HG02623 (cell line): ENCODE measurements around the gene FNIP1.
"Not testable (repeated sequence)": the region's sequence is repeated elsewhere in the genome, so short reads cannot be mapped to it uniquely, and the experiment has no call there.

ENCODE experiments used
- ATAC-seq: cut with Tn5 transposase; IDR thresholded peaks from one replicate; pipeline ENCODE4 v1.9.1; 2021; ENCODE audit warnings: moderate library complexity; ENCODE audit not compliant: unreplicated experiment

Gene FNIP1

DNA sequence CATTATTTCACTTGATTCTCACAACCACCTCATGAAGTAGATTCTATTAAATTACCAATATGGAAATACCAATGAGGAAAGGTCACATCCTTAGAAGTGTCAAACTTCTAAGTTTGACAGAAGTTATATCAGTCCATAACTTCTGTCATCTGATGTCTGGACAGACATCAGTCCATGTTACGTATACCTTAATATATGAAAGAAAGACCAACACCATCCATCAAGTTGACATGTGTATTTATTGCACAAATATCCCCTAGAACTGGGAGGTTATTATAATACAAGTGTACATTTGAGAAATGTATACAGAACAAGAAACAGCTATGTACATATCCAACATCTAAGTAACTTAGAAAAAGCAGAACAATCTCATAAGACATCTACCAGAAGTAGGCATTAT, 155.3 kb downstream of the FNIP1 start:
- ATAC-seq = no peak

DNA sequence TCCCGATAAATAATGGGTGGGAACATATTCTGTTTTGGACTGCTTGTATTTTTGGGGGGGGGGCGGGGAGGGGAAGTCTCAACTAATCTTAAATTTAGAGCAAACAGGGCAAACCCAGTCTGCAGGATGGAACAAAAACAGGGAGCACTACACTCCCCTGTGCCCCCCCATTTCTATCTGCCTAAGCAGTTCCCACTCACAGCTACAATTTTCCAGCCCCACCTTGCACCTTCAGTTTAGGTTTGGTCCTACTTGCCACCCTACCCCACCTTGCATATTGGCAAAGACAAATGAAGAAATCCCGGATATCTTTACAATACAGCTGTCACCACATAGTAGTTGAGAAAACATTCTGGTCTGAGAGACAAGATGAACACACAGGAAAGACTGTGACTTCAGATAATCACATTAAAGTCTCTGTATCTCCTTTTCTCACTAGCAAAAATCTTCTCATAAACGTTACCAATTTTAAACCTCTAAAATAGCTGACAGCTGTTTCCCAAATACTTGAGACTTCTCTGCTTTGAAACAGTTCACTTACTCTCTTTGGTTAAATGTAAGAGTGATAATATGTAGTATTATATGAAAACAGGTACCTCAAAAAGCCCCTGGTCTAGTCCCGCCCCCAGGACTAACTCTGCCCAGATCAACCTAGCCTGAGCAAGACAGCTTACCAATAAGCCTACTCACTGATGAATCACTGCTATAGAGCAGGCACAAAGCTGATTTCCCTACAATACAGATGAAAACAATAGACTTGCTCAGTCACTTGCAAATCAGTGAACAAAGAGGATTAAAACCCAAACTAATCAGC, 156.6 kb downstream of the FNIP1 start:
- no peak for ATAC-seq

DNA sequence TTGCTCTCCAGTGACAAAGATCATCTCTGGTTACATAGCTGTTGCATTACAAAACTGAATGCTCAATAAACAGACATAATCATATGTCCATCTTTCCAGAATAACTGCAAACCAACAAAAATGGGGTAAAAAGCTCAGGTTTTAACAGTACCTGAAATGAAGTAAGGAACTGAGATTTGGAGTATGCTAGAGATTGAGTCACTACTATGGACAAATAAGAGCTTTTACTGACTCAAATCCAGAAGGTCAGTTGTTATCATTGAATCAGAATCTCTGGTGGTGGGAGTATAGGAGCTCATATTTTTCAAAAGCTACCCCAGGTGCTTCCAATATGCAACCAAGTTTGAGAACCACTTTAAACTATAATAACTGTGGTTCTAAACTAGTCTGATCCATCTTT, 157.7 kb downstream of the FNIP1 start:
- no peak for ATAC-seq

DNA sequence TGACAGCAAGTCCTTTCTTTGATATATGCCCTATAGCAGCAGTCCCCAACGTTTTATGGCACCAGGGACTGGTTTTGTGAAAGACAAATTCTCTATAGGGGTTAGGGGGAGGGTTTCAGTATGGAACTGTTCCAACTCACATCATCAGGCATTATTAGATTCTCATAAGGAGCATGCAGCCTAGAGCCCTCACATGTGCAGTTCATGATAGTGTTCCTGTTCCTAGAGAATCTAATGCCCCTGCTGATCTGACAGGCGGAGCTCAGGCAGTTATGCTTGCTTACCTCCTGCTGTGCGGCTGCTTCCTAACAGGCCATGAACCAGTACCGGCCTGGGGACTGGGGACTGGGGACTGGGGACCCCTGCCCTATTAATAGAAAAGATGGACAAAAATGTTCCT, 159.1 kb downstream of the FNIP1 start:
- ATAC-seq = no peak

DNA sequence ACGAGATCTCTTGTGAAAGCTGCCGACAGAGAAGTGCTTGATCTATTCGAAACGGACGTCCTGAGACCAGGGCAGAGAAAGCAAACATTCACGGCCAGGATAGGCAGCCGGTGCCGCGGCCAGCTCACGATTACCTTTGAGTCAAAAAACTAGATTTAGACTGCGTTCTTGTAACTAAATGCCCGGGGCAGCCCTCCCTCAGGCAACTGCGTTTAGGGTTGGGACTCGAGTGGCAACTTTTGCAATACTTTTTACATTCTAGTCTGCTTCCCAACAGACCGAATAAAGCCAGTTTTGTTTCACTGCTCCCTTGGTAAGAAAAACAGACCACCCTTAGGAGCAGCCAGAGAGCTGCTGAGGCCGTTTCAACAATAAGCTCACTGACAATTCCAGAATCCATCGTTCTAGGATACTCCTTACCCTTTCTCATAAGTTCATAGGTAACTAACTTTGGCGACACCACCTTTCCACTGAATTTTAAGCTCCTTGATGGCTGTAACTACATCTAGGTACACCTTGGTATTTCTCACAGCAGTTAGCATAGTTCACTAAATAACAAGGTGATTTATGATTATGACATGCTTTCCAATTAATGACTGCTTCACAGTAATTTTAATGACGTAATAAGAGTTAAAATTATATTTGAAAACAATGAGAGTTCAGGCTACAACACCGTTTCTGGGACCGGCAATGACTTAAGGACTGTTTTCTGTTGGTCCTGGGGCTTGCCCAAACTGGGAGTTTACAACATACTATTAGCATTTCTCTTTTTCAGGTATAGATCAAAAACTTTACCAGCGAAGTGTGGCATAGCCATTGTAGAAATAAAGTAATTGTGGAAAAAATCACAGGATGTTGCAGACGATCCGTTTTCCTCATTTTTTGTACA, 160.9 kb downstream of the FNIP1 start:
- ATAC-seq = no peak

DNA sequence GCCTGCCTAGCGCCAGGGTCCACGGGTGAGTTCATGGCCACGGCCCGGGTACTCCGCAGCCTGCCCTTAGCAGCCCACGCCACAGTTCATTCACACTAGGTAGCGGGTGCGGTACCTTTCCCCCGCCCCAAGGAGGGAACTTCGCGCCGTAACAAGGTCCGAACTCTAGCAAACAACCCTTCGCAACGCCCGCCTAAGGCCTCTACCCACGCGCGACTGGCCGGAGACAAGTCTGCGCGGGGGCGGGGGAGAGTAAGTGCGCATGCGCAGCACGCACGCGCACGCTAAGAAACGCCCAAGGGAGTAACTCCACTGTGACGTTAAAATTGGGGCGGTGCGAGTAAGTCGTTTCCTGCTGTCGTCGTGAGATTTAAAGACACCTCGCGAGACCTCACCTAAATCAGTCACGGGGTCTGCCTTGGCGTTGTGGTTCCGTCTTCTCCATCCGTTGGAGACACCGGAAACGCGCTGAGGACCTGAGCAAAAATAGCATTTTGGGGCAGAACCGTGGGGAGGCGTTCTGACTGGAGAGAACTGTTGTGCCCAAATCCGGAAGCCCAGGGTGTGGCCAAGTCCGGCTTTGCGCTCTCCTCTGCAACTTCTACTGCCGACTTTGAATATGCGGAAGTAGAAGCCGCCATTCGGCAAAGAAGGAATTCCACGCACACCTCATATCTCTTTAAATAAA, 161.7 kb downstream of the FNIP1 start, which contains the start of gene RAPGEF6:
Gene RAPGEF6, minus strand, starts transcription at position 234 of the 688 bp plus-strand sequence. Its CDS starts 199 bp downstream, at position 35.
- ATAC-seq = peak; percentile 86

DNA sequence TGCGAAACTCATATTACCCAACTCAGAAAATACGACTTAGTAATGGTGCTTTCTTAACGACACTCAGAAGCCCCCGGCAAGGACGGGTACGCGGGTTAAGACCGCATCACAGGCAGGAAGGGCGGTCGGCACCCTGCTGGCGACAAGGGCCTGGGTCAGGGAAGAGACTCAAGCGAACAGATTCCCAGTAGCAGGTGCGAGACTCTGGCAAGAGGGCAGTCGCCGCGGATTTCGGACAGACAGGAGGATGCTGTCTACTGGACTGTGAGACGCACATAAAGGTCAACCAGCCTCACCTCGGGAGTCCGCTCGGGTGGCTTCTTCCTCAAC, 162.2 kb downstream of the FNIP1 start:
- peak; percentile 11 for ATAC-seq

DNA sequence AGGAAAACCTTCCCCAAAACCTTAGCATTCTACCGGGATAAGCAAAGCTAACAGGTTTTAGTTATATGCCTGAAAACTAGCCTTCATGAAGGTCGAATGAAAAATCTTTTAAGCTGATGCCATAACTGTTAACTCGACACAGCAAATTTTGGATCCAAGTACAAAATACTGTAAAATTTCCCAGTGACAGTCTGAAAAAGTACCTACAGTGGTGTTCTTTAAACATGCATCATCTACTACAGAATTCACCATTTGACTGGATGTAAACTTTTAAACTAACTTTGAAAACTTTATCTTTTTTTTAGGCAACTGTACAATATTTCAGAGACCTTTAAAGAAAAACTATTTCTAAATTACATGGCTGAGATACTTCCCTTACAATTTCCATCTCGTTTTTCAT, 162.6 kb downstream of the FNIP1 start:
- no peak for ATAC-seq

DNA sequence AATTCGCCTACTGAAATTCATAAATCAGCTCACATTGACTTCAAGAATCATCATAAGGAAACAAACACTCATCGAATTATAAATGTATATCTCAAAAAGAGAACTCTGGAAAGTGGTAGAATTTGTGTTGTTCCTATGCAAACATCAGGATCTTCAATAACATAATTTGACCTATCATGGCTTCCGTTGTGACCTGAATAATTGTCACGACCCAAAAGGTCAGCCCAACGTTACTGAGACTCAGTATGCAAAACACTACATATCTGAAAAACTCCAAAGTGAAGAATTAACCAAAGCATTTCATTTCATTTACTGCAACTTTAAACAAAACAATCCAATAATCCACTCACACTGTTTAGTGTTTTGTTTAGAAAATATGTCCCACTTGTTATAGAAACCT, 163.0 kb downstream of the FNIP1 start:
- no peak for ATAC-seq

DNA sequence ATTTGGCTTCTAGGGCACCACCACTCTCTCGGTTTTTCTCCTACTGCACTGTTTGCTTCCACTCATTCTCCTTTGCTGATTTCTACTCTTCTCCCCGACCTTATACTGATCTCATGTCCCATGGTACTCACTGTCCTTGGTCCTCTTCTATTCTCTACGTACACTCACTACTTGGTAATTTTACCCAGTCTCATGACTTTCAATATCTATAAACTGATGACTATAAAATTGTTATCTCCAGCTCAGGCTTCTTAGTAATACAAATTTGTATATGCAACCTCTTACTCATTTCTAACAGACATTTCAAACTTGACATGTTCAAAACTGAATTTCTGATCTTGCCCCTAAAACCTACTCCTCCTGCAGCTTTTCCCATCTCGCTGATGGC, 165.9 kb downstream of the FNIP1 start:
- no peak for ATAC-seq

DNA sequence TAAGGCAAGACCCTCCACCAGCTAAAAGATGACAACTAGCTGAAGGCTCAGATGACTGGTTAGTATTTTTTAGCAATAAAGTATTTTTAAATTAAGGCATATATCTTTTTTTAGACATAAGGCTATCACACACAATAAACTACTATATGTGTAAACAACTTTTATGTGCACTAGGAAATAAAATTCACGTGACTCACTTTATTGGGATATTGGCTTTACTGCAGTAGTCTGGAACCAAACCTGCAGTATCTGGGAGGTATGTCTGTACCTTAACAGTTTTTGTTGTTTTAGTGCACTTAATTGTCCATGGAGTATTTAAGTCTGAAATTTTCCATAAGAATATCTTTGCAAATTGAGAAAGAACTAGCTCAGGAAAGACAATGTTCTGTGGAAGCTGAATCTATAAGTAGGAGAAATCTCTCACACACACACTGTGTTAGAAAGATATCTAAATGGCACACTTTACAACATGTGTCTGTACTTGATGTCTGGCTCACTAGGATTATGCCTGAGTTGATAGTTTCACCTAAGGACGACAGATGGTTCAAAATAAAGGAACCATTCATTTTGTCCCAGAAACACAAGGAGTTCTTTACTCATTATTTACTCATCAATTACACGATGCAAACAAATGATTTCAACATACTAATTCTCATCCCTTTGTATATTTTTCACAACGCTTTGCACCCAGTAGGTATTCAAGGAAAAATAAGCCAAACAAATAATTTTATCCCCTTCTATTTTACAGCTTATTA, 166.4 kb downstream of the FNIP1 start:
- no peak for ATAC-seq

DNA sequence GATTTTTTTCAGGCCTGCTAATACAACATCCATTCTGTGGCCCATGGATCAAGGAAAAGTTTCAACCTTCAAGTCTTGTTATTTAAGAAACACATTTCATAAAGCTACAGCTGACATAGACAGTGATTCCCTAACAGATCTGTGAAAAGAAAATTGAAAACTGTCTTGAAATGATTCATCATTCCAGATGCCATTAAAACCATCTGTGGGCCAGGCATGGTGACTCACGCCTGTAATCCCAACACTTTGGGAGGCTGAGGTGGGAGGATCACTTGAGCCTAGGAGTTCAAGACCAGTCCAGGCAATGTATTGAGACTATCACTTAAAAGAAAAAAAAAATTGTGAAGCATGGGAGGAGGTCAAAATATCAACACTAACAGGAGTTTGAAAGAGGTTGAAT, 167.8 kb downstream of the FNIP1 start:
- no peak for ATAC-seq

DNA sequence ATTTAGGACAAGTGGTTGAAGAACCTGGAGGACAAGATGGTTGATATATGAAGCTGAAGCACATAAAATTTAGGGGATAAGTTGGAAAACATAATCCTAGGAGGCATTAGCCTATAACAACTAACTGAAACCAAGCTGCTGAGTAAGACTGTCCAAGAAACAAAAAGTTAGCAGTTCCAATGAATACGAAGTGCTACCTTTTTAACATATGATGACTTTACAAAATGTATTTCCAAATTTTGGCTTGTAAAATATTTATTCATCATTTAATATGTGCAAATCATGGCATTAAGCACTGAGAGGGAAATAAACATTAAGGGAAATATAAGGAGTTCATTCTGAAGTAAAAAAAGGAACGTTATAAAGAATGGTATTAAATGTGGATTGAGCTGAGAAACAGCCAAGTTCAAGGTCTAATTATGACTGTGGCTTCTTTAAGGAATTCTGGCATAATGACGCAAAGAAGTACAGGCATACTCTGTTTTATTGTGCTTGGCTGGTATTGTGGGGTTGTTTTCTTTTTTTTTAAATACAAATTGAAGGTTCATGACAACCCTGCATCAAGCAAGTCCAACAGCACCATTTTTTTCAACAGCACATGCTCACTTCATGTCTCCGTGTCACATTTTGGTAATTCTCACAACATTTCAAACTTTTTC, 169.5 kb downstream of the FNIP1 start:
- no peak for ATAC-seq

DNA sequence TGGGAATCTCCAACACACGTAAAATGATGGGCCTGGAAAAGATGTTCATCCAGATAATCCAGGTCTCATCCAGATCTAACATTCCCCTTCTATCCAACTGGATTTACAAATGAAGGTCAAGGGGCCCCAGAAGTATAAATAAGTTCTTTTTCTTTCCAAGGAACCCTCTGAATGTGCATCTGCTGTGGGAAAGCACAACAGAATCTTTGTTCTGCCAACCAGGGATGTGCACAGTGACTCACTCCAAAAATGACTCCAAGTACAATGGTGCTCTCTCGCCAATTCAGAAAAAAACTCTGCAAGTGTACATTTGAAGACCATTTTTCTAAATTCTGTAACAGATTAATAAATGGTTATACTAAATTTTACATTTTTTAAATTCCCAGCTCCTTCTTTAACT, 174.2 kb downstream of the FNIP1 start:
- ATAC-seq = no peak

DNA sequence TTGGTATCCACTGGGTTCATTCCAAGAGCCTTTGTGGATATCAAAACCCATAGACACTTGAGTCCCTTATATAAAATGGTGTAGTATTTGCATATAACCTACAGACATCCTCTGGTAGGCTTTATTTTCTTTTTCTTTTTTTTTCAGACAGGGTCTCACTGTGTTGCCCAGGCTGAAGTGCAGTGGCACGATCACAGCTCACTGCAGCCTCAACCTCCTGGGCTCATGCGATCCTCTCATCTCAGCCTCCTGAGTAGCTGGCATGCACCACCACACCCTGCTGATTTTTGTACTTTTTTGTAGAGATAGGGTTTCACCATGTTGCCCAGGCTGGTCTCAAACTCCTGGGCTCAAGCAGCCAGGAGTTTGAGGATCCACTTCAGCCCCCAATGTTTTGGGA, 175.7 kb downstream of the FNIP1 start:
- not testable (repeated sequence) for ATAC-seq

DNA sequence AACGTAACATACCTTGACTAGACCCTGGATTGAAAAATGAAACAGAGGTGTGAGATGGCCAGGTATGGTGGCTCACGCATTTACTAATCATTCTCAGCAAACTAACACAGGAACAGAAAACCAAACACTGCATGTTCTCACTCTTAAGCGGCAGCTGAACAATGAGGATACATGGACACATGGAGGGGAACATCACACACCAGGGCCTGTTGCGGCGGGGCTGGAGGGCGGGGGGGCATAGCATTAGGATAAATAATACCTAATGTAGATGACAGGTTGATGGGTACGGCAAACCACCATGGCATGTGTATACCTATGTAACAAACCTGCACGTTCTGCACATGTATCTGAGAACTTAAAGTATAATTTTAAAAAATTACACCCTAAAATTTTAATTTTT, 177.7 kb downstream of the FNIP1 start:
- no peak for ATAC-seq

DNA sequence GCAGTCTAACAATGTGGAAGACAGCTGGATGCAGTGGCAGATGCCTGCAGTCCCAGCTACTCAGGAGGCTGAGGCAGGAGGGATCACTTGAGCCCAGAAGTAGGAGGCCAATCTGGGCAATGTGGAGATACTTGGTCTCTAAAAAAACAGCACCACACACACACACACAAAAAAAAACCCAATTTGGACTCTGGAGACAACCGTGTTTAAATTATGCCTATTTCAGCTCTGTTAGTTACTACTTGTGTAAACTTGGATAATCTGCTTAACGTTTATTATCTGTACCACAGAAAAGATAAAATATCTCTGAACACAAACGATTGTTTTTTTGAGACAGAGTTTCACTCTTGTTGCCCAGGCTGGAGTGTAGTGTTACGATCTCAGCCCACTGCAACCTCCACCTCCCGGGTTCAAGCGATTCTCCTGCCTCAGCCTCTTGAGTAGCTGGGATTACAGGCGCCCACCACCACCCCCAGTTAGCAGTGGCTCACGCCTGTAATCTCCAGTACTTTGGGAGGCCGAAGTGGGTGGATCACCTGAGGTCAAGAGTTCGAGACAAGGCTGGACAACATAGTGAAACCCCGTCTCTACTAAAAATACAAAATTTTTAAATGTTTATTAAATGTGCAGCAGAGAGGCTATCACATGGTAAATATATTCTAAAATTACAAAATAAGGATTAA, 179.5 kb downstream of the FNIP1 start:
- ATAC-seq = no peak

DNA sequence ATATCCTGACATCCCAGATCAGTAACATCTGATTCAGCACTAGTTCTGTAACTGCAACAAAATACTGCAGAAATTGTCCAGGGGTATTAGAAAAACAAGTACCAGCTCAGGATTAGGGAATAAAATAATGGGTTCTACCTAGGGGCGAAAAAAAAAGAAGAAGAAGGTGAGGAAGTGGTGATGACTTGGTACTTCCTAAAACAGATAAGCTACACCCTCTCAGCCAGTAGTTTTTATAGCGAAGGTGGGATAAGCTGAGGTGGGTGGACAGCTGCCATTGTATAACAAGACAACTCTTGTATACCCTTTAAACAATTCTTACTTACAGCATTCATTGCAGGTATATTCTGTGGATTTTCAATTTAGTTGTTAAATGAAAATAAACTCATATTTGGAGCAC, 180.9 kb downstream of the FNIP1 start:
- no peak for ATAC-seq

DNA sequence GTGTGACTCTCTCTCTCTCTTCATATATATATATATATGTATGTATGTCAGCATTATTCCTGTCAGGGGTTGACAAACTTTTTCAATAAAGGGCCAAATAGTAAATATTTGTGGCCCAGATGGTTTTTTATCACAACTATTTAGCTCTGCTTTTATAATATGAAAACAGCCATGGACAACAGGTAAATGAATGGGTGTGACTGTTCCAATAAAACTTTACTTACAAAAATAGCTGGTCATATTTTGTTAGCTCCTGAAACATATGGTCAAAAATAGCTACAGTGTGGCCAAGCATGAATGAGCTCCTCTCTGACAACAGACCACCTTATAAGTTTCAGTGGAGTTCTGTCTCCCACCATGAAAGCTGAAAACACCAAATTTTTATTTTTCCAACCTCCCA, 183.4 kb downstream of the FNIP1 start:
- no peak for ATAC-seq

DNA sequence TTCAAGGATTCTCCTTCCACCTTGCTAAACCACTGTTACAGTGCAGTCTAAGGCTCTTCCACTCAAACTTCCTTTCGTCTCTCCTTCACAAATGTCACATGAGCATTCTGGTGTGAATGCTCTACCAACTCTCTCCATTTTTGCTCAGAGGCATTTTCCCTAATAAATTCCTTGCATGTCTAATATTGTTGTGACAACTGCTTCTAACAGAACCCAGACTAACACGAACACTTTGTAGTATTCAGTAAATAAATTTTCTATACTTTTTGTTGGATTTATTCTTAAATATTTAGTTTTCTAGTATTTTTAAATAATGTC, 185.8 kb downstream of the FNIP1 start:
- no peak for ATAC-seq
